ENCODE measurements around the gene TMEM255A. TPM values are rescaled to one million over a fixed set of nuclear protein-coding genes. Genes with fewer than 3 reads are reported as not detected.

Gene TMEM255A
- total RNA-seq, 1 donor from 2014 or later, result 0.46 TPM

GRCh38 chrX:120331116-120331515 is 19.9 kb upstream of the TMEM255A start:
- Mint-ChIP-seq H3K9me3 (ENCODE audit: low read depth) (peaks cover 38% of the 10 kb centered on the region), H3K4me3 (ENCODE audit: low read depth) (no peak overlapping the region), H3K4me1 (ENCODE audit: low read depth) (no peaks in the 10 kb centered on the region), H3K27me3 (no peaks in the 10 kb centered on the region), H3K36me3 (ENCODE audit: insufficient read depth) (no peaks in the 10 kb centered on the region), H3K27ac (no peak overlapping the region)
- DNase-seq (ENCODE audit: low spot score, unreplicated experiment), result no peak
- no peak for TF ChIP-seq CTCF (IDR thresholded peaks at IDR 0.05; ENCODE audit: unreplicated experiment)

GRCh38 chrX:120321520-120322281 is 10.4 kb upstream of the TMEM255A start:
- Mint-ChIP-seq H3K4me3 (ENCODE audit: low read depth) (no peak overlapping the region), H3K9me3 (ENCODE audit: low read depth) (peaks cover 14% of the 10 kb centered on the region), H3K4me1 (ENCODE audit: low read depth) (no peaks in the 10 kb centered on the region), H3K27me3 (peaks cover 3% of the 10 kb centered on the region), H3K36me3 (ENCODE audit: insufficient read depth) (no peaks in the 10 kb centered on the region), H3K27ac (no peak overlapping the region)
- no peak for DNase-seq (ENCODE audit: low spot score, unreplicated experiment)
- TF ChIP-seq CTCF (IDR thresholded peaks at IDR 0.05; ENCODE audit: unreplicated experiment), result no peak

- no peak overlapping the region for H3K27ac Mint-ChIP-seq
Observed at GRCh38 chrX:120318411-120318810, 7.2 kb upstream of the TMEM255A start.

GRCh38 chrX:120316587-120317283 is 5.5 kb upstream of the TMEM255A start:
- Mint-ChIP-seq H3K27ac (no peak overlapping the region), H3K27me3 (peaks cover 32% of the 10 kb centered on the region), H3K4me3 (ENCODE audit: low read depth) (no peak overlapping the region), H3K4me1 (ENCODE audit: low read depth) (no peaks in the 10 kb centered on the region), H3K36me3 (ENCODE audit: insufficient read depth) (no peaks in the 10 kb centered on the region), H3K9me3 (ENCODE audit: low read depth) (peaks cover 6% of the 10 kb centered on the region)
- no peak for TF ChIP-seq CTCF (IDR thresholded peaks at IDR 0.05; ENCODE audit: unreplicated experiment)
- no peak for DNase-seq (ENCODE audit: low spot score, unreplicated experiment)

More at GRCh38 chrX:120318411-120318810, 7.2 kb upstream of the TMEM255A start:
- H3K4me3 Mint-ChIP-seq (ENCODE audit: low read depth), result no peak overlapping the region
- TF ChIP-seq CTCF (IDR thresholded peaks at IDR 0.05; ENCODE audit: unreplicated experiment), result no peak
- no peaks in the 10 kb centered on the region for H3K4me1 Mint-ChIP-seq (ENCODE audit: low read depth)
- H3K36me3 Mint-ChIP-seq (ENCODE audit: insufficient read depth), result no peaks in the 10 kb centered on the region
- no peak for DNase-seq (ENCODE audit: low spot score, unreplicated experiment)
- H3K27me3 Mint-ChIP-seq, result peaks cover 15% of the 10 kb centered on the region
- H3K9me3 Mint-ChIP-seq (ENCODE audit: low read depth), result peaks cover 10% of the 10 kb centered on the region

GRCh38 chrX:120315776-120316175 is 4.5 kb upstream of the TMEM255A start:
- H3K27ac Mint-ChIP-seq, result no peak overlapping the region
- peaks cover 6% of the 10 kb centered on the region for H3K9me3 Mint-ChIP-seq (ENCODE audit: low read depth)
- no peaks in the 10 kb centered on the region for H3K4me1 Mint-ChIP-seq (ENCODE audit: low read depth)
- H3K27me3 Mint-ChIP-seq, result peaks cover 36% of the 10 kb centered on the region
- TF ChIP-seq CTCF (IDR thresholded peaks at IDR 0.05; ENCODE audit: unreplicated experiment), result no peak
- no peaks in the 10 kb centered on the region for H3K36me3 Mint-ChIP-seq (ENCODE audit: insufficient read depth)
- H3K4me3 Mint-ChIP-seq (ENCODE audit: low read depth), result no peak overlapping the region
- DNase-seq (ENCODE audit: low spot score, unreplicated experiment), result no peak
